Stimulated activated CD4-positive, alpha-beta T cell treated with anti-CD3 and anti-CD28 coated beads, Interleukin-12 subunit alpha, Interleukin-12 subunit beta, amount 100 ng/mL, for 4 hours (primary cell): ENCODE data around the gene RTEL1.

Experiments
- DNase-seq: peaks from one replicate; pipeline ENCODE4 v3.0.0-alpha.2; 2020

RTEL1 gene

GRCh38 chr20:63743210-63743970 is 85.3 kb downstream of the RTEL1 start:
- DNase-seq: no peak

- DNase-seq: no peak
Measured at GRCh38 chr20:63744158-63744557, 86.0 kb downstream of the RTEL1 start.

GRCh38 chr20:63744574-63745423 is 86.7 kb downstream of the RTEL1 start:
- no peak for DNase-seq

GRCh38 chr20:63745424-63745805 is 87.3 kb downstream of the RTEL1 start:
- no peak for DNase-seq
